HEK293 (cell line): ENCODE measurements around the gene NXF2.

Source experiments
- CTCF ChIA-PET: fragments of 350-600 bp; formaldehyde crosslinking; extraction: SDS; loops from one replicate; lab custom pipeline; 2021; ENCODE audit warnings: antibody characterized with exemption; lab: Yijun Ruan, JAX
- POLR2A ChIA-PET: fragments of 300-600 bp; formaldehyde crosslinking; extraction: SDS; loops from one replicate; lab custom pipeline; 2020; ENCODE audit warnings: antibody characterized with exemption, inconsistent platforms; lab: Yijun Ruan, JAX
- H3K27ac ChIP-seq: fragments of 200-500 bp; sonication (Bioruptor generic); 2 replicates; pipeline ENCODE4 v1.5.1; 2014; ENCODE audit warnings: low read depth, low read length, control low read depth, inconsistent platforms; ENCODE audit errors: extremely low read depth
- H3K36me3 ChIP-seq, 2 experiments: fragments of 200-500 bp in 1 of 2; sonication (Bioruptor generic) in 1 of 2; 1 replicate in 1 of 2; 2 replicates in 1 of 2; pipeline ENCODE4 v1.5.1; 2014 to 2017; ENCODE audit warnings: inconsistent platforms in 2 of 2, low read length in 2 of 2; ENCODE audit not compliant: control insufficient read depth in 2 of 2, insufficient read depth in 1 of 2
- H3K4me1 ChIP-seq: fragments of 200-500 bp; sonication (Bioruptor generic); 2 replicates; pipeline ENCODE4 v1.5.1; 2014; ENCODE audit warnings: mild to moderate bottlenecking, low read length, inconsistent platforms; ENCODE audit not compliant: control insufficient read depth, insufficient read depth
- H3K4me3 ChIP-seq: 2 replicates; pipeline ENCODE4 v1.5.1; 2011; ENCODE audit warnings: low read depth, mild to moderate bottlenecking, control low read depth, low read length, moderate library complexity
- H3K9me3 ChIP-seq: fragments of 200-500 bp; sonication (Bioruptor generic); 2 replicates; pipeline ENCODE4 v1.5.1; 2014; ENCODE audit warnings: low read depth, low read length, inconsistent platforms; ENCODE audit not compliant: control insufficient read depth, insufficient read depth
- EGR2 ChIP-seq: fragments of 450-650 bp; formaldehyde crosslinking; IDR thresholded peaks from 2 replicates; pipeline ENCODE4 v1.5.1; 2016; ENCODE audit warnings: low read depth, missing biosample characterization, missing genetic modification characterization
- HOXC10 ChIP-seq: sonication (generic); formaldehyde crosslinking; IDR thresholded peaks from 2 replicates; pipeline ENCODE4 v1.8.1; 2023; ENCODE audit warnings: mild to moderate bottlenecking, missing genetic modification reagents
- HOXD13 ChIP-seq: sonication (generic); formaldehyde crosslinking; IDR thresholded peaks from 2 replicates; pipeline ENCODE4 v1.8.0; 2022; ENCODE audit warnings: missing genetic modification reagents, borderline replicate concordance
- KLF10 ChIP-seq: fragments of 450-650 bp; IDR thresholded peaks from 2 replicates; pipeline ENCODE4 v1.5.1; 2018; ENCODE audit warnings: missing biosample characterization, mild to moderate bottlenecking, missing genetic modification characterization
- SP3 ChIP-seq: fragments of 450-650 bp; formaldehyde crosslinking; IDR thresholded peaks from 2 replicates; pipeline ENCODE4 v1.5.1; 2016; ENCODE audit warnings: missing biosample characterization, missing genetic modification characterization
- ZFP3 ChIP-seq: fragments of 450-650 bp; formaldehyde crosslinking; IDR thresholded peaks from 2 replicates; pipeline ENCODE4 v1.5.1; 2016; ENCODE audit warnings: low read depth, missing biosample characterization, missing genetic modification characterization
- ZFP69B ChIP-seq: fragments of 450-650 bp; formaldehyde crosslinking; IDR thresholded peaks from 2 replicates; pipeline ENCODE4 v1.5.1; 2016; ENCODE audit warnings: missing biosample characterization, missing genetic modification characterization
- ZNF112 ChIP-seq: fragments of 450-650 bp; formaldehyde crosslinking; IDR thresholded peaks from 2 replicates; pipeline ENCODE4 v1.5.0; 2017; ENCODE audit warnings: missing biosample characterization, missing genetic modification characterization
- ZNF211 ChIP-seq: fragments of 450-650 bp; formaldehyde crosslinking; IDR thresholded peaks from 2 replicates; pipeline ENCODE4 v1.5.1; 2016; ENCODE audit warnings: low read depth, missing biosample characterization, missing genetic modification characterization
- ZNF221 ChIP-seq: fragments of 450-650 bp; formaldehyde crosslinking; IDR thresholded peaks from 2 replicates; pipeline ENCODE4 v1.5.1; 2017; ENCODE audit warnings: missing biosample characterization, missing genetic modification characterization, borderline replicate concordance
- ZNF23 ChIP-seq: fragments of 450-650 bp; formaldehyde crosslinking; IDR thresholded peaks from 2 replicates; pipeline ENCODE4 v1.5.1; 2016; ENCODE audit warnings: missing biosample characterization, missing genetic modification characterization, borderline replicate concordance
- ZNF274 ChIP-seq, 2 experiments: fragments of 200-500 bp in 1 of 2; fragments of 450-650 bp in 1 of 2; sonication (Bioruptor generic) in 1 of 2; formaldehyde crosslinking in 1 of 2; IDR thresholded peaks; 2 replicates each; pipeline versions ENCODE4 v1.5.1 to v1.6.1; 2014 to 2016; ENCODE audit warnings: borderline replicate concordance in 1 of 2, inconsistent platforms in 1 of 2, low read length in 1 of 2, missing biosample characterization in 1 of 2, missing genetic modification characterization in 1 of 2
- ZNF302 ChIP-seq: fragments of 450-650 bp; formaldehyde crosslinking; IDR thresholded peaks from 2 replicates; pipeline ENCODE4 v1.5.1; 2016; ENCODE audit warnings: missing biosample characterization, missing genetic modification characterization, low read depth
- ZNF311 ChIP-seq: fragments of 450-650 bp; formaldehyde crosslinking; IDR thresholded peaks from 2 replicates; pipeline ENCODE4 v1.5.1; 2017; ENCODE audit warnings: missing biosample characterization, missing genetic modification characterization, borderline replicate concordance
- ZNF521 ChIP-seq: fragments of 450-650 bp; formaldehyde crosslinking; IDR thresholded peaks from 2 replicates; pipeline ENCODE4 v1.5.1; 2017; ENCODE audit warnings: missing biosample characterization, mild to moderate bottlenecking, missing genetic modification characterization
- ZNF530 ChIP-seq: fragments of 450-650 bp; formaldehyde crosslinking; IDR thresholded peaks from 2 replicates; pipeline ENCODE4 v1.5.1; 2016; ENCODE audit warnings: low read depth, missing biosample characterization, missing genetic modification characterization
- ZNF560 ChIP-seq: fragments of 450-650 bp; formaldehyde crosslinking; IDR thresholded peaks from 2 replicates; pipeline ENCODE4 v1.5.1; 2017; ENCODE audit warnings: missing biosample characterization, missing genetic modification characterization, borderline replicate concordance
- ZNF561 ChIP-seq: fragments of 450-650 bp; IDR thresholded peaks from 2 replicates; pipeline ENCODE4 v1.5.1; 2018; ENCODE audit warnings: missing biosample characterization, missing genetic modification characterization, borderline replicate concordance
- ZNF585B ChIP-seq: fragments of 450-650 bp; formaldehyde crosslinking; IDR thresholded peaks from 2 replicates; pipeline ENCODE4 v1.5.1; 2016; ENCODE audit warnings: missing biosample characterization, missing genetic modification characterization
- ZNF768 ChIP-seq: fragments of 450-650 bp; formaldehyde crosslinking; IDR thresholded peaks from 2 replicates; pipeline ENCODE4 v1.5.1; 2018; ENCODE audit warnings: missing biosample characterization, mild to moderate bottlenecking, missing genetic modification characterization
- ZNF837 ChIP-seq: fragments of 450-650 bp; formaldehyde crosslinking; IDR thresholded peaks from 2 replicates; pipeline ENCODE4 v1.5.1; 2016; ENCODE audit warnings: missing biosample characterization, missing genetic modification characterization
- TF ChIP-seq, protein P1 (sequence below): fragments of 450-650 bp; formaldehyde crosslinking; IDR thresholded peaks from 2 replicates; pipeline ENCODE4 v1.5.1; 2016; ENCODE audit warnings: missing biosample characterization, missing genetic modification characterization
- TF ChIP-seq, protein P2 (sequence below): fragments of 450-650 bp; formaldehyde crosslinking; IDR thresholded peaks from 2 replicates; pipeline ENCODE4 v1.5.1; 2017; ENCODE audit warnings: missing biosample characterization, missing genetic modification characterization
- TF ChIP-seq, protein P3 (sequence below): fragments of 450-650 bp; formaldehyde crosslinking; IDR thresholded peaks from 2 replicates; pipeline ENCODE4 v1.5.1; 2016; ENCODE audit warnings: missing biosample characterization, missing genetic modification characterization

The NXF2 gene

DNA sequence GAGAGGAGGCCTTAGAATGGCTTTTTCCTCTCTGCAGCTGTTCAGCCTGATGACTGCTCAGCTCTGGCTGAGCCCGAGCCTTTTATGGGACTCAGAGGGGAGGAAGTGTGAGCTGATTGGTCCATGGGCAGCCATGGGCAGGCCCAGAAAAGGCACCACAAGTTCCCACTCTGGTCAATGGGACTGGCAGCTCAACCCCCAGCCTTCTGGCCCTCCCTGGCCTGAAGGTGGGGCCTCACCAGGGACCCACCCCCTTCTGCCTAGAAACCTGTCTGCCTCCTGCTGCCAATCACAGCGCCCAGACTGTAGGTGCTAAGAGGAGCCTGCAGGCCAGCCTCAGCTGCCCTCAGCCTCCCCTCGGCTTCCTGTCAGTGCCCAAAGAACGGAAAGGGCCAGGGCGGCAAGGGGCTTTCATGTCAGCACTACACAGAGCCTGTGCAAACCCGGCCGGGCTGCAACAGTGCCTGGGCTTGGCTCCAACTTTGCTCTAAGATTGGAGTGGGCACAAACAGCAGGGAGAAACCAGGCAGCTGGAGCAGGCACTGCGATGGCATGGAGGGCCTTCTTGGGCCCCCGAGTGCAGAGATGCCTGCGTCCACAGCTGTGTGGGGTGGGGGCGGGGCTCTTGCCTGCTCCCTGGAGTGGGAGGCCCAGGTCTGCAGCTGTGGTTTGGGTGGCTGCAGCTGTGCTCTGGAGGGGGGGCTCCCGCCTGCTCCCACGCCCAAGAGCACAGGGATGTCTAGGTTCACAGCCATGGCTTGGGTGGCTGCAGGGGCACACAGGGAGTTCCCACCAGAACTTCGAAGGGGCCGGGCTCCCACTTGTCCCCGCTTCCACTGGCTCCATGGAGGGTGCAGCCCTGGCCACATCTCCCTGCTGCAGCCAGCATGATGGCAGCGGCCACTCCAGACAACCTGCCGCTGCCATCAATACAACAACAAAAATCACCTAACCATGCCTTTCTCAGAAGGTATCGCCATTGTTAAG is 92.6 kb downstream of the NXF2 start:
- ChIA-PET POLR2A (no interaction called here), CTCF (no interaction called here)
- H3K4me3 ChIP-seq = no peak overlapping the region
- no peak overlapping the region for H3K27ac ChIP-seq
- H3K36me3 ChIP-seq = no peaks in the 10 kb centered on the region
- no peaks in the 10 kb centered on the region for H3K4me1 ChIP-seq
- TF ChIP-seq HOXC10 (CRISPR knock-in tag) = no peak
- TF ChIP-seq ZNF837 (tag by site-specific recombination) = no peak
- no peak for TF ChIP-seq ZNF585B (tag by site-specific recombination)
- no peak for TF ChIP-seq ZNF211 (tag by site-specific recombination)
- no peak for TF ChIP-seq ZNF311
- TF ChIP-seq ZNF560 = no peak
- no peak for TF ChIP-seq ZNF23 (tag by site-specific recombination)
- no peak for TF ChIP-seq EGR2 (tag by site-specific recombination)
- no peak for TF ChIP-seq ZNF768
- no peak for TF ChIP-seq ZNF302 (tag by site-specific recombination)
- TF ChIP-seq, all 188 proteins: peak for 0
- no peaks in the 10 kb centered on the region for H3K9me3 ChIP-seq

DNA sequence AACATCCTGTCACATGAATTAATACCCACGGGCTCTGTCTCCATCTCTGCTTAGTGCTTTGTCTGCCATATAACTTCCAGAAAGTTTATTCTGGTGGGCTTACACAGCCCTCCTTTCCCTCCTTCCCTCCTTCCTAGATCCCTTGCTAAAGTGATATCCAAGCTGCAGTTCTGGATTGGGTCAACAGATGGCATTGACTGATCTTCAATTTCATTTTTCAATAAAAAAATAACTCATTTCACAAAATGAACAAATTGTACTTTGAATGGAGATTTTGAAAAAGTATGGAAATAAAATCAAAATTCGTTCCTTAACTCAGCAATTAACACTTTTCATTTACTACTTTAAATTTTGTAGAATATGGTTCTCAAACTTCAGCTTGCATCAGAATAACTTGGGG is 94.9 kb downstream of the NXF2 start:
- Histone ChIP-seq H3K4me1 (no peaks in the 10 kb centered on the region), H3K4me3 (no peak overlapping the region), H3K9me3 (no peaks in the 10 kb centered on the region), H3K36me3 (no peaks in the 10 kb centered on the region), H3K27ac (no peak overlapping the region)
- POLR2A ChIA-PET = no interaction called here
- TF ChIP-seq ZNF221 (tag by site-specific recombination) (no peak), ZFP69B (tag by site-specific recombination) (no peak), ZFP3 (no peak), ZNF274 (IDR thresholded peaks at IDR 0.05; ENCODE audit: low read length) (no peak), ZNF274 (tag by site-specific recombination; IDR thresholded peaks at IDR 0.05; ENCODE audit: borderline replicate concordance) (no peak), KLF10 (tag by site-specific recombination) (no peak), SP3 (no peak), ZNF521 (tag by site-specific recombination) (no peak), ZNF530 (tag by site-specific recombination) (no peak), ZNF302 (tag by site-specific recombination) (no peak), ZNF768 (no peak), HOXD13 (no peak), ZNF112 (tag by site-specific recombination) (no peak), ZNF561 (tag by site-specific recombination) (no peak)
- TF ChIP-seq, protein P1, sequence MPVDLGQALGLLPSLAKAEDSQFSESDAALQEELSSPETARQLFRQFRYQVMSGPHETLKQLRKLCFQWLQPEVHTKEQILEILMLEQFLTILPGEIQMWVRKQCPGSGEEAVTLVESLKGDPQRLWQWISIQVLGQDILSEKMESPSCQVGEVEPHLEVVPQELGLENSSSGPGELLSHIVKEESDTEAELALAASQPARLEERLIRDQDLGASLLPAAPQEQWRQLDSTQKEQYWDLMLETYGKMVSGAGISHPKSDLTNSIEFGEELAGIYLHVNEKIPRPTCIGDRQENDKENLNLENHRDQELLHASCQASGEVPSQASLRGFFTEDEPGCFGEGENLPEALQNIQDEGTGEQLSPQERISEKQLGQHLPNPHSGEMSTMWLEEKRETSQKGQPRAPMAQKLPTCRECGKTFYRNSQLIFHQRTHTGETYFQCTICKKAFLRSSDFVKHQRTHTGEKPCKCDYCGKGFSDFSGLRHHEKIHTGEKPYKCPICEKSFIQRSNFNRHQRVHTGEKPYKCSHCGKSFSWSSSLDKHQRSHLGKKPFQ (tag by site-specific recombination) = no peak
- TF ChIP-seq, protein P2, sequence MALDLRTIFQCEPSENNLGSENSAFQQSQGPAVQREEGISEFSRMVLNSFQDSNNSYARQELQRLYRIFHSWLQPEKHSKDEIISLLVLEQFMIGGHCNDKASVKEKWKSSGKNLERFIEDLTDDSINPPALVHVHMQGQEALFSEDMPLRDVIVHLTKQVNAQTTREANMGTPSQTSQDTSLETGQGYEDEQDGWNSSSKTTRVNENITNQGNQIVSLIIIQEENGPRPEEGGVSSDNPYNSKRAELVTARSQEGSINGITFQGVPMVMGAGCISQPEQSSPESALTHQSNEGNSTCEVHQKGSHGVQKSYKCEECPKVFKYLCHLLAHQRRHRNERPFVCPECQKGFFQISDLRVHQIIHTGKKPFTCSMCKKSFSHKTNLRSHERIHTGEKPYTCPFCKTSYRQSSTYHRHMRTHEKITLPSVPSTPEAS = no peak
- TF ChIP-seq, protein P3, sequence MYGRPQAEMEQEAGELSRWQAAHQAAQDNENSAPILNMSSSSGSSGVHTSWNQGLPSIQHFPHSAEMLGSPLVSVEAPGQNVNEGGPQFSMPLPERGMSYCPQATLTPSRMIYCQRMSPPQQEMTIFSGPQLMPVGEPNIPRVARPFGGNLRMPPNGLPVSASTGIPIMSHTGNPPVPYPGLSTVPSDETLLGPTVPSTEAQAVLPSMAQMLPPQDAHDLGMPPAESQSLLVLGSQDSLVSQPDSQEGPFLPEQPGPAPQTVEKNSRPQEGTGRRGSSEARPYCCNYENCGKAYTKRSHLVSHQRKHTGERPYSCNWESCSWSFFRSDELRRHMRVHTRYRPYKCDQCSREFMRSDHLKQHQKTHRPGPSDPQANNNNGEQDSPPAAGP = no peak
- CTCF ChIA-PET = interaction anchor here (1.2 kb wide), 1 partner anchor 521 kb away, joined by 3 read pairs; no protein-coding TSS in a partner anchor
